Activated CD8-positive, alpha-beta memory T cell treated with anti-CD3 and anti-CD28 coated beads, Interleukin-2, amount 50 U/mL, for 24 hours (primary cell): ENCODE measurements around the gene KCNJ16.

Experiments
- DNase-seq: peaks from one replicate; pipeline ENCODE4 v3.0.0-alpha.2; 2020; ENCODE audit errors: extremely low read depth

KCNJ16 gene

DNA sequence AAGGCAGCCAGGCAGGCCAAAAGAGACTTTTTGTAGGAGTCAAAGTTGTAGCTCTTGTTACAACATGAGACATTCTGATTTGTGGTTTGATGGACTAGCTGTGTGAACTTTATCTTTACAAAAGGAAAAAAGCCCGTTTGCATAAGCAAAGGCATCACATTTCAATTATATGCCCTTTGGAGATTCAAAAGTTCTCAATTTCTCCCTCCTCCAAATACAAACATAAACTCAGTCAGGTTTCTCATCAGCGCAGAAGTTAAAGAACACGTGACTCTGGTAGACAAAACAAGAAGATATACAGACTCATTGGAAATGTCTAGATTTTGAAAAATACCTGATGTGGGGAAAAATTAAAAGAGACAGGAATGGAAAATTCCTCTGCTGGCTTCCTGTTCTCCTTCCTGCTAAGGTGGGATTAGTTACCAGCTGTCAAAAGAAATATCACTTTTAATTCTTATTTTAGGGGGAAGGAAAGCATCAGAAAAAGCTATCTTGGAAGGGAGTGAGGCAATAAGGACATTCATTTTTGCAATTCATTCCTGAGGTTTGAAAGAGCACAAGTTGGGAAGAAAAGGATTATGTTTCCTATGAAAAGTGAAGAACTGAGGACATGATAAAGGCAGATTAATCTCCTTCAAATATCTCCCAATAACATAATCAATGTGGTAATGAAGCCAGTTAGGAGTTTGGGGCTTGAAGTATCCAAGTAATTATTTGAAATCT lies 4.6 kb upstream of the KCNJ16 start:
- no peak for DNase-seq

DNA sequence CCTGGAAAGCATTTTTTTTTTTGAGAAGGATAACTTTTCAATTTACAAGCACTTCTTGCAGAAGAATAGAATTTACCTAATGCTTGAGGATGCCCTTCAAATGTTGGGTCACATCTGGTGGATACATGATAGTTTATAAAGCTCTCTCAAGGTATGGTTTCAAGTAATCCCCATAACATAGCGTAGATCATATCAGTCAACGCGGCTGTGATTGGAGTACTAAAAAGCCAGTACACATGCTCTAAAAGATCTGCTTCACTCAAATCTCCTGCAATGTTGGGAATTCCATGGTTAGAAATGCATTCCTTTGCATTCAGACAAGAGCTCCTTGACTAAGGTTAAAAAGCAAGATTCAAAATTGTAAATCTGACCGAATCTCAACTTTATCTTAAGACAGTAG lies 3.9 kb upstream of the KCNJ16 start:
- DNase-seq: no peak

- DNase-seq: no peak
These were observed 3.4 kb upstream of the KCNJ16 start for GRCh38 chr17:70071620-70072019.

GRCh38 chr17:70072546-70073309 lies 2.3 kb upstream of the KCNJ16 start:
- DNase-seq: no peak

- DNase-seq: no peak
These were observed 1.7 kb upstream of the KCNJ16 start for GRCh38 chr17:70073310-70073709.

DNA sequence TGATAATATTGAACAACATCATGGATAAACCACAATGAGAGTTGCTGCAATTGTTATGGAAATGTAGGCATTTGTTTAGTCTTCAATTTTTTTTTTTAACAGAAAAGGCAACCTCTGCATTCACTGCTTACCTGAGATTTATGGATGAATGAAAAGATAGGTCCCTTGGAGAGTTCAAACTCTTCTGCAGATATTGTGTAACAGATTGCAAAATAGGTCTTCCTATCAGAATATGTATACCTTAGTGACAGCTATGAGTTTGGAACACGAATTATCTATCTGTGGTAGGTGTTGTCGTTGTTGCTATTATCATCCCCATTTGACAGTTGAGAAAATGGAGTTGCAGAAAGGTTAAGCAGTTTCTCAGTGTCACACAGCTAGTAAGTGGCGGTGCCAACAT lies 1.2 kb upstream of the KCNJ16 start:
- DNase-seq: no peak

DNA sequence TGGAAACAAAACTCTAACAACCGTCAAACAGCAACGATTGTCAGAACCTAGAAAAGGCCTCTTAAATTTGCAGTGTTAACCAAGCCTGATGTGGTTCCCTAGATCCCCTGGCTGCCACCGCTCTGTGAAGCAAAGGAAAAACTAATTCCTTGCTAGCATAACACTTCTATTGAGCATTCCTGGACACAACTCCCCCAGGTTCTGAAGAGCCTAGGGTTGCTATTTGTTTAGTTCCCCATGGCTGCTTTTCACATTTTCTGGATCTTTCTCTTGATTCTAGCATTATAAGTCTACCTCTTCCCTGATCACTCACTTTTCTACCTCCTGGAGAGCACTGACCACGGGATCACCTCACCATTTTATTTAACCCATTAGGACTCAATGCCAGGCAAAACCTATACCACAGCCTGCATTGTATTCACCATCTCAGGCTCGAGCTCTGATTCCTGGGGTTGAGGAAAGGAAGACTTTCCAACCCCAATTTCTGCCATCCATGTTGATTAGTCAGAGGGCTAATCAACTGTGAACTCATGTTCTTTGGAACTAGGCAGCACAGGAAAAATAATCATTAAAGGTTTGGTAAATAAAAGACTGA lies 692 bp upstream of the KCNJ16 start:
- DNase-seq: no peak

DNA sequence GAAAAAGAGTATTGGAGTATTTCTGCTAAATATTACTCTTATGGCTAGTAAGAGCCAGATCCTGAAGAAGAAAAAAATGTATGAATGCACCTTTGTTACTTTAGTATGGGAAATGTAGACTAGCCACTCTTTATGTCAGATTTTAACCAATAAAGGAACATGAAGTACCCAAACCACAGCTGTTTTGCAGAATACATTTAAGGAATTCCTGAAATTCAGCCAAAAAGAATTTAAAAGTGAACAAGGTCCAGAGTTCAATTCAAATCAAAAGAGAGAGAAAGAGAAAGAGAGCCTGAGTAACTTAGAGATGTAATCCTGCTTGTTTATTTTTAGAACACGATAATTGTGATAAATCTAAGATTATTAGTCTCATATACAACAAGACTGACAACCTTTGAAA lies 1.2 kb downstream of the KCNJ16 start:
- no peak for DNase-seq

DNA sequence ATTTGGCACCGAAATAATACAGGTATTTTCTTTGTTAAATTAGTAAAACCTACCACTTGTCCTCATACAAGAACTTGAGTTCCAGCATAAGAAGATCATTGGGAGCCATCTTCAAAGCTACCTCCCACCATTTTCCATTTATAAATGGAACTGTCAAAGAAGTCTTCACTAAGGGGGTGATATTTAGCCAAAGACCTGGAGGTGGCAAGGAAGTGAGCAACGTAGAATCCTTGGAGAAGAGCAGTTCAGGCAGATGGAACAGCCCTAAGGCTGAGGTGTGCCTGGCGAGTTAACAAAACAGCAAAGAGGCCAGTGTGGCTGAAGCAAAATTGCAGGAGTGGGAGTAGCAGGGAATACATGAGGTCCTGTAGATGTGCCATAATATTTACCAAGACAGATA lies 1.8 kb downstream of the KCNJ16 start:
- DNase-seq: no peak

DNA sequence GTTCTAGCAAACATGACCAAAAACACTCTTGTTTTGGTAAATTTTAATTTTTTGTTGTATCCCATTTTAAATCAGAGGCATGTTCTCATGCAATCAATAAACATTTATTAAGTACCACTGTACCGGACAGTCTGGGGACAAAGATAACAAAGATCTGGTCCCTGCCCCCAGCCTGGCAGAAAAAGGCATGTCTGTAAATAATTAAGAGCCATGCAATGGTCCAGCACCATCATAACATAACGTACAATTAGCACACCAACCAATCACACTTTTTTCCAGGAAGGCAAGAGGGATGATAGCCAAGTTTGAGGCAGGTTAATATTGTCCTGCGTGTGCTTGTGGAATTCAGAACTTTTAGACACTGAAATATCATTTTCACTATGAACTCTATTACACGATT lies 3.5 kb downstream of the KCNJ16 start:
- DNase-seq: no peak

GRCh38 chr17:70078994-70079531 lies 4.0 kb downstream of the KCNJ16 start:
- DNase-seq: no peak

- DNase-seq: no peak
These were observed 5.7 kb downstream of the KCNJ16 start for GRCh38 chr17:70080541-70081347.

GRCh38 chr17:70081885-70082284 lies 6.9 kb downstream of the KCNJ16 start:
- no peak for DNase-seq

- no peak for DNase-seq
These were observed 9.5 kb downstream of the KCNJ16 start for GRCh38 chr17:70084476-70084875.

- no peak for DNase-seq
These were observed 11.5 kb downstream of the KCNJ16 start for GRCh38 chr17:70086516-70086915.

DNA sequence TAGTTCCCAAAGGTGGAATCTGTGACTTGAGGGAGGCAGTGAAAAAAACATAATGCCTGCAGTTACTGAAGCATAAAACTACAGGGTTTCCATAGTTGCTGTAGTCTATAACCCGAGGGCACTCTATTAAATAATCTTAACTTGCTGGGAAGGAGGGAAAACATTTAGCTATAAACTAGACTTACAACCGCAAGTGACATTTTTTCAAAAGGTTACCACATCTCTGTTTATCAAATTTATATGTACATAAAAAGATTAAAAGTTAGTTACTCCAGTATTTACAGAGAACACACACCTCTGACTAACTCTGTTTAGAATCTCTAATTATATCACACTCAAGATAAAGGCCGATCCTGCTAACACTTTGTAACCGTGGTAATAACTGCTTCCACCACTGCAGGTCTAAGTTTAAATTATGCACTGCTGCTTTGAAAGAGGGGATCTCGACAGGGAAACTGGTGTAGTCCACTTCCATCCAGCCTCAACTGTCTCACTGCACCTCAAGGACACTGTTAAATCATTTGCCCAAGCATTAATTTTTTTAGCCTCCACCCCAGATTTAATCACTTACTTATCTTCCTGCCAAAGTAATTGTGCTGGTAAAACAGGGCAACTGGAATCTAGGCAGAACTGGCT lies 14.6 kb downstream of the KCNJ16 start:
- DNase-seq: no peak

DNA sequence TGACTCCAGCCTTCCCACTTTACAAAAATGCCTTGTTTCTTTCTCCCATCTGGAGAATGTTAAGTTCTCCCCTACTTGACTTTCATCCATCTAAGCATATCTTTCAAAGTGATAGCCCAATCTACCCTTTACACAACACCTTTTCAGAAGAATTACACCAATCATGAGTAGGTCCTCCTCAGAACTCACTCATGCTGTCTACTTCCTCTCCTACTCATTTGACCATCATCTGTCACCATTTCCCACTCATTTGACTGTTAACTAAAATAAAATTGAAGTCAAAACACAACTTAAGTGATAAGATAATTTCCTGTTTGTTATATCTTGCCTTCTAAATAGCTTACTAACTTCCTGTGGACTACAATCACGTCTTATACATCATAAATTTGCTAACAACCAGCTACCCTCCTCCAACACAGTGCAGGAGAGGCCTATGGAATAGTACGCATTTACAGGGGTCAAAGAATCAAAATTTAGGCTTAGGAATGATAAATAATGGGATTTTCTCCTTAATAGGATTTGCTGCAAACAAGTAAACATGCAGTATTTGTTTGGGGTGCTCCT lies 16.1 kb downstream of the KCNJ16 start:
- DNase-seq: no peak

DNA sequence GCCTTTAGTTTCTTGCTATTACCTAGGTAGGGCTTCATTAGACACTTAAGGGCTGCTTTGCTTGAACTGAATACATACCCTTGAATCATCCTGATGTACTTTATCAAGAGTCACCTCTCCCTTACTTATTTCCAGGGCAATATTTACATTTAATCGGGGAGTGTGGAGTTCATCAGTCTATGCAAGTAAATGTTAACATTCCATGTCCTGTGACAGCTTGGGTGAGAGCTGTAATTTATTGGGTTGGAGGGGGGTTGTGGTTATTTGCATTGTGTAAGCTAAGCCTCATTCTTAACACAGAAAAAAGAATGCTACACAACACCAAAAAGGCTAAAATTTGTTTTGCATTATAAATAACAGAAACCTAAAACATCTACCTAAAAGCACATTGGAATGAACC lies 16.7 kb downstream of the KCNJ16 start:
- DNase-seq: no peak

DNA sequence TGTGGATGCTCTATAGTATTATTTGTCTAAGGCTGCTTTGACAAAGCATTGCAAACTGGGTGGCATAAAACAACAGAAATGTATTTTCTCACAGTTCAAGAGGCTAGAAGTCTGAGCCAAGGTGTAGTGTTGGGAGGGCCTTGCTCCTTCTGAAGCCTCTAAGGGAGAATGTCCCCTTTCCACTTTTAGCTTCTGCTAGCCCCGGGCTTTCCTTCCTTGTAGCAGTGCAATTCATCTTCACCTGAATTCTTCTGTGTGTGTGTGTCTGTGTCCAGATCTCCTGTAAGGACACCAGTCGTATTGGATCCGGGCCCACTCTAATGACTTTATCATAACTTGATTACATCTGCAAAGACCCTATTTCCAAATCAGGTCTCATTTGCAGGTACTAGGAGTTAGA lies 18.1 kb downstream of the KCNJ16 start:
- DNase-seq: no peak

- DNase-seq: no peak
These were observed 20.4 kb downstream of the KCNJ16 start for GRCh38 chr17:70095455-70095854.

GRCh38 chr17:70096861-70097260 lies 21.8 kb downstream of the KCNJ16 start:
- no peak for DNase-seq
